K562 (cell line): ENCODE data around the gene LCNL1. TPM values are rescaled to one million over a fixed set of nuclear protein-coding genes. Genes with fewer than 3 reads are reported as not detected.

Source experiments
- CBFA2T2 ChIP-seq: fragments of 450-650 bp; conservative IDR thresholded peaks from 2 replicates; pipeline ENCODE4 v1.6.1; 2017; ENCODE audit warnings: mild to moderate bottlenecking
- HNRNPL ChIP-seq: fragments of 200-400 bp; formaldehyde crosslinking; IDR thresholded peaks from 2 replicates; pipeline ENCODE4 v1.6.1; 2017; ENCODE audit warnings: low read depth, mild to moderate bottlenecking, low read length
- NKRF ChIP-seq: fragments of 450-650 bp; IDR thresholded peaks from 2 replicates; pipeline ENCODE4 v1.6.1; 2016; ENCODE audit warnings: borderline replicate concordance
- PHB ChIP-seq: fragments of 250-450 bp; sonication (Bioruptor Pico); IDR thresholded peaks from 2 replicates; pipeline ENCODE4 v1.5.0; 2021
- ZNF224 ChIP-seq: sonication (generic); formaldehyde crosslinking; IDR thresholded peaks from 2 replicates; pipeline ENCODE4 v1.8.0; 2022; ENCODE audit warnings: mild to moderate bottlenecking, missing genetic modification reagents
- ZNF592 ChIP-seq: fragments of 450-650 bp; IDR thresholded peaks from 2 replicates; pipeline ENCODE4 v1.6.1; 2017; ENCODE audit warnings: antibody characterized with exemption, mild to moderate bottlenecking
- polyA plus RNA-seq, 8 experiments: library from polyadenylated mRNA; depleted of rRNA in 4 of 8; stranded (reverse) in 5 of 8; unstranded in 3 of 8; fragments of >200 nt; fragmentation: Nextera tagmentation in 2 of 8; fragmentation: Illumina TruSeq in 1 of 8; extraction: Ambion mirVana in 2 of 8; extraction: Trizol in 1 of 8; gene quantifications; 2 replicates each; pipeline versions ENCODE4 v1.2.1 to v1.2.3, GENCODE V29; 2011 to 2014; ENCODE audit warnings: inconsistent platforms in 1 of 8, missing spikeins in 1 of 8
- total RNA-seq, 7 experiments: library from RNA; depleted of rRNA in 6 of 7; stranded (reverse); fragments of >200 nt in 6 of 7; fragmentation: Illumina TruSeq in 2 of 7; extraction: Trizol in 2 of 7; gene quantifications; 2 replicates each; pipeline versions ENCODE4 v1.2.1 to v1.2.3, GENCODE V29; 2011 to 2021; ENCODE audit warnings: low replicate concordance in 1 of 7

Gene LCNL1
- total and polyA plus RNA-seq, 9 of the 15 experiments (the other 6 are each of a cell fraction or from before 2014, with no cell fraction given) = 0.04 to 0.16 (median 0.04) TPM; not detected in 4

- no peak for TF ChIP-seq PHB
- no peak for TF ChIP-seq CBFA2T2
- no peak for TF ChIP-seq NKRF
- no peak for TF ChIP-seq ZNF592
- TF ChIP-seq ZNF224 (CRISPR knock-in tag) = 0 out of 2 replicates have a peak, but pooled peaks have one; percentile 49
- TF ChIP-seq HNRNPL = peak; percentile 63; the same call in 1 of the 2 replicates
Observed at GRCh38 chr9:137022662-137023008, 39.8 kb downstream of the LCNL1 start (continued).
